Activated T-helper 2 cell treated with anti-CD3 and anti-CD28 coated beads, Interferon-gamma antibody, Interleukin-2, Interleukin-4, amounts not matched to agents 10 μg/mL and 5 μg/mL and 100 μg/mL, durations not matched to agents 14 hours and 24 hours and 36 hours (primary cell): Measurements from ENCODE around the gene CFAP119. TPM values are rescaled to one million over a fixed set of nuclear protein-coding genes. Genes with fewer than 3 reads are reported as not detected.

ENCODE experiments used
- DNase-seq: peaks from one replicate; pipeline ENCODE4 v3.0.0; 2021; ENCODE audit warnings: low spot score
- H3K27ac Mint-ChIP-seq: one replicate; pipeline ENCODE4 v1.8.0; 2021; ENCODE audit warnings: mixed read lengths
- H3K27me3 Mint-ChIP-seq: one replicate; pipeline ENCODE4 v1.8.0; 2021; ENCODE audit warnings: low read depth, mixed read lengths
- H3K36me3 Mint-ChIP-seq: one replicate; pipeline ENCODE4 v1.8.0; 2021; ENCODE audit warnings: low read depth, mixed read lengths
- H3K4me1 Mint-ChIP-seq: one replicate; pipeline ENCODE4 v1.8.0; 2021; ENCODE audit warnings: low read depth, mixed read lengths
- H3K4me3 Mint-ChIP-seq: one replicate; pipeline ENCODE4 v1.8.0; 2021; ENCODE audit warnings: low read depth, mild to moderate bottlenecking, moderate library complexity, mixed read lengths
- H3K9me3 Mint-ChIP-seq: one replicate; pipeline ENCODE4 v1.8.0; 2021; ENCODE audit warnings: mixed read lengths
- intact Hi-C: fragments of 100-400 bp; cut with micrococcal nuclease; formaldehyde crosslinking; loops from one replicate; pipeline ENCODE4 v1.15.1; 2023
- total RNA-seq: library from RNA; stranded (reverse); gene quantifications from 2 replicates; pipeline ENCODE4 v1.2.3, GENCODE V29; 2022

CFAP119 gene
- total RNA-seq, 1 donor from 2014 or later: 2.8 TPM

DNA sequence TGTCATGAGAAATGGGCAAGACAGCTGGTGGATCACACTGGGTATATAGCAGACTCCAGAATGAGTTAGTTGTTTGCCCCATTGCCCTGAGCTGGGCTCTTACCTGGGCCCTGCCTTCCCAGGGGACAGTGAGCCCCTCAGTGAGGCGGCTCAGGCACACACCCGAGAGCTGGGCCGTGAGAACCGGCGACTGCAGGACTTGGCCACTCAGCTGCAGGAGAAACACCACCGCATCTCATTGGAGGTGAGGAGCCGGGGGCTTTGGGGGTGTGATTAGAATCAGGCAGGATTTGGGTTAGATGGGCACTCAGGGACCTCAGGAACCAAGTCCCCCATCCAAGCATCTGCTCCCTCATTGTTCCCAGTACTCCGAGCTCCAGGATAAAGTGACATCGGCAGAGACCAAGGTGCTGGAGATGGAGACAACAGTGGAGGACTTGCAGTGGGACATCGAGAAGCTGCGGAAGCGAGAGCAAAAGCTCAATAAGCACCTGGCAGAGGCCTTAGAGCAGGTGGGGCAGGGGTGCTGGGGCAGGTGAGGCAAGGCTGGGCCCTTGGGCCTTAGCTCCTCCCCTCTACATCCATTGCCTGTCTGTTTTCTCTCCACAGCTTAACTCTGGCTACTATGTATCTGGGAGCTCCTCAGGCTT, 3.1 kb upstream of the CFAP119 start:
- Mint-ChIP-seq H3K27me3 (no peaks in the 10 kb centered on the region), H3K36me3 (peaks cover 68% of the 10 kb centered on the region)

DNA sequence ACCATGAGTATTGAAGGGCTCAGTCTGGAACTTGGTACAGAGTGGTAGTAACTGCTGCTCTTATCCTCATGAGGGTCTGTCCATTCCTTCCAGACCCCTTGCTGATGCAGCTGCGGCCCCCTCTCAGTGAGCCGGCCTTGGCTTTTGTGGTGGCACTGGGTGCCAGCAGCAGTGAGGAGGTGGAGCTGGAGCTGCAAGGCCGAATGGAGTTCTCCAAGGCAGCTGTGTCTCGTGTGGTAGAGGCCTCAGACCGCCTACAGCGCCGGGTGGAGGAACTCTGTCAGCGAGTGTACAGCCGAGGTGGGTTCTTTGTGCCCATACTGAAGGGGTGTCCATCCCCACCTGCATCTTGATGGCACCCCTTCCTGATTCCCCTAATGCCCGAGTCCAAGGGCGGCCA, 2.2 kb upstream of the CFAP119 start:
- H3K9me3 Mint-ChIP-seq: no peaks in the 10 kb centered on the region
- H3K4me1 Mint-ChIP-seq: peaks cover 17% of the 10 kb centered on the region
- peaks cover 61% of the 10 kb centered on the region for H3K36me3 Mint-ChIP-seq
- intact Hi-C loops: loop anchor here (5.0 kb wide), 1 partner anchor 67 kb away; the partner anchor contains the start of gene SRCAP
- no peak for DNase-seq
- no peak overlapping the region for H3K27ac Mint-ChIP-seq
- H3K4me3 Mint-ChIP-seq: peak overlapping the region; percentile 48
- H3K27me3 Mint-ChIP-seq: no peaks in the 10 kb centered on the region

More for the DNA sequence above, 3.1 kb upstream of the CFAP119 start:
- no peak overlapping the region for H3K27ac Mint-ChIP-seq
- H3K4me1 Mint-ChIP-seq: peaks cover 17% of the 10 kb centered on the region
- H3K4me3 Mint-ChIP-seq: no peak overlapping the region
- no peak for DNase-seq
- H3K9me3 Mint-ChIP-seq: no peaks in the 10 kb centered on the region
- intact Hi-C loops: loop anchor here (5.0 kb wide), 1 partner anchor 68 kb away; the partner anchor contains the start of gene SRCAP

DNA sequence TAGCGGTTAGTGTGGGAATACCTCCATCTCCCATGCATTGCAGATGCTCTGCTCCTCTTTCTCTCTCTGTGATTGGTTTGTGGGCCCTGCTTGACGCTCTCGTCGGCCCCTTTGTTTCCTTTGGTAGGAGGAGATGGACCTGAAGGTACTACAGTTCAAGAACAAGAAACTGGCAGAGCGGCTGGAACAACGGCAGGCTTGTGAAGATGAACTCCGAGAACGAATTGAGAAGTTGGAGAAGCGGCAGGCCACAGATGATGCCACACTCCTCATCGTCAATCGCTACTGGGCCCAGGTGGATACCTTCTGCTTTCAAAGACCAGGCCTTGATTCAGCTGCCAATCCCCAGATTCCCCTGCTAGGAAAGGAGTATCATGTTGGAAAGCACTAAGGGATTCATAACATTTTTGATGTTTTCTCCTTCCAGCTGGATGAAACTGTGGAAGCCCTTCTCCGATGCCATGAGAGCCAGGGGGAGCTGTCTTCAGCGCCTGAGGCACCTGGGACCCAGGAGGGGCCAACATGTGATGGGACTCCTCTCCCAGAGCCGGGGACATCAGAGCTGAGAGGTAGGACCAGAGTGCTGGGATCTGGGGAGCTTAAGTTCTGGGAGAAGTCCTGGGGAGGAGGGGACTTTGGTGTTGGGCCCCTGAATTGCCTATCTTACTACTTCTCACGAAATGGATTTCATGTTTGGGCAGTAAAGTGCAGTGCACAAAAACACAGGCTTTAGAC, 1.3 kb upstream of the CFAP119 start:
- Mint-ChIP-seq H3K36me3 (peaks cover 53% of the 10 kb centered on the region), H3K4me1 (peaks cover 17% of the 10 kb centered on the region), H3K9me3 (no peaks in the 10 kb centered on the region), H3K27me3 (no peaks in the 10 kb centered on the region), H3K4me3 (peak overlapping the region; percentile 85), H3K27ac (peak overlapping the region; percentile 83)
- DNase-seq: no peak
- intact Hi-C loops: loop anchor here (1.0 to 5.0 kb wide), 4 partner anchors 15 to 194 kb away; partner anchors contain the start of genes FBXL19, PHKG2, SETD1A and SRCAP

GRCh38 chr16:30761427-30761927, 385 bp downstream of the CFAP119 start:
- Mint-ChIP-seq H3K4me3 (peak overlapping the region; percentile 85), H3K9me3 (no peaks in the 10 kb centered on the region), H3K4me1 (peaks cover 17% of the 10 kb centered on the region), H3K27ac (peak overlapping the region; percentile 83), H3K36me3 (peaks cover 38% of the 10 kb centered on the region), H3K27me3 (no peaks in the 10 kb centered on the region)
- intact Hi-C loops: loop anchor here (5.0 kb wide), 1 partner anchor 64 kb away; the partner anchor contains the start of gene SRCAP
- DNase-seq: peak; percentile 28

DNA sequence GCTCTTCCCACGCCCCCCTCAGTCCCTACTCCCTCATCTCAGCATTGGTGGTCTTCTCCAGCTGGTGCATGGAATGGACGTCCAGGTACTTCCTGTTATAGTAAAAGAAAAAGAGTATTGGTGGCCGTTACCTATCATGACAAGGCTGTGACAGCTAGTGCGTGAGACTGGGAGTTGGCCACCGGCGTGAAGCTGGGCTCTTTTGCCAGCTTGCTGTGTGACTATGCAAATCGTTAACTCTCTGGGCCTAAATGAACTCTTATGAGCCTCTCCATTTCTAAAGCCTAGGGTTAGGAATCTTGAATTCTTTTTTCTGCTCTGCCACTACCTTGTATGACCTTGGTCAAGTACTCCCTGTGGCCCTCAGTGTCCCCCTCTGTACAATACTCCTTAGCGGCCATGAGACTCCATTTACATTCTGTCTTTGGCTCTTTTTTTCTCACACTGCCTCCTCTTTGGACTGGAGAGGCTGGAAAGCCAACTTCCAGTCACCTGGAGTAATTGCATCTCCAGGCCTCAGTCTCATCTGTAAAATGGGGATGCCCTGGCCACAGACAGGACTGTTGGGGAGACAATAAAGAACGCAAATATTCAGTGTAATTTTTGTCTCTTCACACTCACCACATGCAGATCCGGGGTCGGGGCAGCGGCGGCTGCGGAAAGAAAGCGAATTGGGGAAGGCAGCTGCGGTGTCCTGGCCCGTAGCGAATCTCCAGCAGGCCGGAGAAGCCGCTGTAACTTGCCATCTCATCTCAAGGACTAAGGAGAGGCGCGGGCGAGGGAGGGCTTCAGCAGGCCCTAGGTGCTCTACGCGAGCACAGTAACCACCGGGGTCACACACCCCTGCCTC, 1.1 kb downstream of the CFAP119 start:
- Mint-ChIP-seq H3K4me3 (peak overlapping the region; percentile 85), H3K27ac (peak overlapping the region; percentile 6), H3K9me3 (no peaks in the 10 kb centered on the region), H3K4me1 (peaks cover 17% of the 10 kb centered on the region), H3K36me3 (peaks cover 33% of the 10 kb centered on the region), H3K27me3 (no peaks in the 10 kb centered on the region)
- intact Hi-C loops: loop anchor here (5.0 kb wide), 1 partner anchor 64 kb away; the partner anchor contains the start of gene SRCAP
- no peak for DNase-seq

DNA sequence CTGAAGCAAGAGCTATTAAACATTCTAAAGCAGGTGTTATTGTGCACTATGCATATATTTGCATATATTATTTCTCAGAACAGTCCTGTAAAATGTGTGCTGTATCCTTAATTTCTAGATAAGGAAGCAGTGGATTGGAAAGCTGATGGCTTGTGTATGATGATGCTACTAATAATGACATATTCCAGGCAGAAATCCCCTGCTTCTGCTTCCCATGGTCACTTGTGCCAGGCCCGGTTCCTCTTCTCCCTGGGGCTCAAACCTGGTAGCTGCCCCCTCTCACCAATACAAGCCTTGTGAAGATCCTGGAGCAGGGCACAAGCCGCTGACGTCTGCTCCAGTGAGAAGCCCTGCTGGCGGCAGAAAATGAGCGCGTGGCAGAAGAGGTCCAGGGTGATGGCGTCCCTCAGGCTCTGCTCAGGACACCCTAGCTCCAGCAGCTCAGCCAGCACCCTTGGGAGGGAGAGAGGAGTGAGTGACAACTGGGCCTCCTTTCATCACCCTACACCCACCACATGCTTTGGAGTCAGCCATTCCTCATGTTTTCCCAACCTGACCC, 1.8 kb downstream of the CFAP119 start:
- Mint-ChIP-seq H3K4me1 (peaks cover 17% of the 10 kb centered on the region), H3K9me3 (no peaks in the 10 kb centered on the region), H3K27ac (no peak overlapping the region), H3K4me3 (no peak overlapping the region), H3K36me3 (peaks cover 26% of the 10 kb centered on the region), H3K27me3 (no peaks in the 10 kb centered on the region)
- no peak for DNase-seq
- intact Hi-C loops: loop anchor here (5.0 kb wide), 1 partner anchor 63 kb away; the partner anchor contains the start of gene SRCAP

GRCh38 chr16:30758988-30759491, 2.8 kb downstream of the CFAP119 start:
- DNase-seq: no peak
- no peak overlapping the region for H3K4me3 Mint-ChIP-seq
- H3K4me1 Mint-ChIP-seq: peaks cover 17% of the 10 kb centered on the region
- H3K36me3 Mint-ChIP-seq: peaks cover 23% of the 10 kb centered on the region
- intact Hi-C loops: no loop called here
- H3K9me3 Mint-ChIP-seq: no peaks in the 10 kb centered on the region
- H3K27ac Mint-ChIP-seq: no peak overlapping the region
- no peaks in the 10 kb centered on the region for H3K27me3 Mint-ChIP-seq

DNA sequence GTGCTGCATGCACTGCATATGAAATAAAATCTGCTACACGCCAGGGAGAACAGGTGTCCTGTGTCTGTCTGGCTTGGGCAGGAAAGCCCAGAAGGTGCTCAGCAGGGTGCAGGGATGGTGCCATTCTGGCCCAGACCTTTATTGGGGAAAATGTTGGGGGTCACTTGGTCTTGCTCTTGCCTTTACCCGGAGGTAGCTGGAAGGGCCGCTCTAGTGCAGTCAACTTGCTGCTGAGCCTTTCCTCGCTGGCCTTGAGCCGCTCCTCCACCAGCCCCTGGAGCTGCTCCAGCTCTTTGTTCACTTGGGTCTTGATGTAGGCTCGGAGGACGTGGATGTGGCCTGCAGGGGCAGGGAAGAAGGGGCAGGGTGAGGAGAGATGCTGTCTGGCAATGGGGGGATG, 4.5 kb downstream of the CFAP119 start:
- no peaks in the 10 kb centered on the region for H3K9me3 Mint-ChIP-seq
- no peak for DNase-seq
- H3K27me3 Mint-ChIP-seq: no peaks in the 10 kb centered on the region
- H3K4me3 Mint-ChIP-seq: no peak overlapping the region
- intact Hi-C loops: no loop called here
- H3K4me1 Mint-ChIP-seq: peaks cover 9% of the 10 kb centered on the region
- H3K27ac Mint-ChIP-seq: no peak overlapping the region
- peaks cover 15% of the 10 kb centered on the region for H3K36me3 Mint-ChIP-seq

- Mint-ChIP-seq H3K4me3 (no peak overlapping the region), H3K27ac (no peak overlapping the region), H3K9me3 (no peaks in the 10 kb centered on the region), H3K4me1 (peaks cover 9% of the 10 kb centered on the region), H3K27me3 (no peaks in the 10 kb centered on the region), H3K36me3 (peaks cover 11% of the 10 kb centered on the region)
- intact Hi-C loops: no loop called here
- no peak for DNase-seq
These were observed 5.1 kb downstream of the CFAP119 start for GRCh38 chr16:30756781-30757100.

DNA sequence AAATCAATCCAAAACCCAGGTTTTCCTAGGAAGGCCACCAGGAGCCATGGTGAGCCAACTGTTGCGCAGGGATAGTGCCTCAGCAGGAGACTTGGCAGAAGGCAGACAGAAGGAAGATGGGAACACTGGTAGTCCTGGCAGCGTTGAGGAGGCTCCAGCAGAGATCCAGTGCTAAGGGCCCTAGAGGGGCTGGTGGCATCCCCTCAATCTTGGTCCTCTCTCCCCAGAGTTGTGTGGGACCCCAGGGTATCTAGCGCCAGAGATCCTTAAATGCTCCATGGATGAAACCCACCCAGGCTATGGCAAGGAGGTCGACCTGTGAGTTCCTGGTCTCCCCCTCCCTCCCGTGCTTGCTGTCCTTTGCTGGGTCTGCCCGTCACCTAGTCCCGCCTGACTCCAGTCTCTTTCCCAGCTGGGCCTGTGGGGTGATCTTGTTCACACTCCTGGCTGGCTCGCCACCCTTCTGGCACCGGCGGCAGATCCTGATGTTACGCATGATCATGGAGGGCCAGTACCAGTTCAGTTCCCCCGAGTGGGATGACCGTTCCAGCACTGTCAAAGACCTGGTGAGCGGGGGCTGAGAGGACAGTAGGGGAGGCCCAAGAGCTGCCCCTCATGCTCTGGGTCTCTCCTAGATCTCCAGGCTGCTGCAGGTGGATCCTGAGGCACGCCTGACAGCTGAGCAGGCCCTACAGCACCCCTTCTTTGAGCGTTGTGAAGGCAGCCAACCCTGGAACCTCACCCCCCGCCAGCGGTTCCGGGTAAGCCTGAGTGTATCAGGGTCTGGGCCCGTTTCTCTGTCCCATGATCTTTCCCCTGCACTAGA, 5.7 kb downstream of the CFAP119 start:
- no peak overlapping the region for H3K4me3 Mint-ChIP-seq
- no peaks in the 10 kb centered on the region for H3K9me3 Mint-ChIP-seq
- H3K27me3 Mint-ChIP-seq: no peaks in the 10 kb centered on the region
- peaks cover 16% of the 10 kb centered on the region for H3K36me3 Mint-ChIP-seq
- peaks cover 8% of the 10 kb centered on the region for H3K4me1 Mint-ChIP-seq
- no peak for DNase-seq
- intact Hi-C loops: no loop called here
- H3K27ac Mint-ChIP-seq: no peak overlapping the region

DNA sequence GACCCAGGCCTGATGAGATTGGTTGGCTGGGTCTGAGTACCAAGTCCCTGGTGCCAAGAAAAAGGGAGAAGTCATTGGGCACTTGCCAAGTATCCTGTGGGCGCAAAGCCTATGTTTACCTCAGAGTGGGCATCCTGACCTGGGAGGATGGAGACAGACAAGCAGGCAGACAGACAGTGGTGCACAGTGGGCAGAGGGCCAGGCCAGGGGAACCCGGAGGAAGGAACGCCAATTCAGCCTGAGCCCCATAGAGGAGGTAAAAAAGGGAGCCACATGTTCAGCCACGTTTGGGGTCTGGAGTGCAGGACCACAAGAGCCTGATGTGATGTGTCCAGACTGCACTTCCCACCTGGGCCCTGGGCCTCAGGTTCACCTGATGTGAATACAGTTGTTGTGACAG, 8.3 kb downstream of the CFAP119 start:
- DNase-seq: no peak
- no peak overlapping the region for H3K27ac Mint-ChIP-seq
- H3K9me3 Mint-ChIP-seq: no peaks in the 10 kb centered on the region
- H3K36me3 Mint-ChIP-seq: peaks cover 30% of the 10 kb centered on the region
- peaks cover 10% of the 10 kb centered on the region for H3K4me1 Mint-ChIP-seq
- H3K27me3 Mint-ChIP-seq: no peaks in the 10 kb centered on the region
- intact Hi-C loops: no loop called here
- H3K4me3 Mint-ChIP-seq: no peak overlapping the region
